SK-N-SH (cell line): ENCODE measurements around the gene MIGA1. TPM values are rescaled to one million over a fixed set of nuclear protein-coding genes. Genes with fewer than 3 reads are reported as not detected.

Source experiments
- CTCF ChIA-PET: fragments of 300-600, 350-600 bp; formaldehyde crosslinking; extraction: SDS; loops from one replicate; lab custom pipeline; 2021; lab: Yijun Ruan, JAX
- POLR2A ChIA-PET: fragments of 350-600 bp; sonication (Branson Sonifier 250); formaldehyde crosslinking; extraction: SDS; loops from one replicate; lab custom pipeline; 2020; ENCODE audit warnings: antibody characterized with exemption, inconsistent platforms; lab: Yijun Ruan, JAX
- DNase-seq: peaks from one replicate; pipeline ENCODE4 v3.0.0; 2012
- H2AFZ ChIP-seq: fragments of 200-600 bp; sonication (generic); 2 replicates; pipeline ENCODE4 v1.8.1; 2016; ENCODE audit warnings: antibody characterized with exemption, mild to moderate bottlenecking, low read depth
- H3F3A ChIP-seq: fragments of 200-600 bp; sonication (generic); replicated peaks from 2 replicates; pipeline ENCODE3; 2016; ENCODE audit warnings: antibody characterized with exemption, mild to moderate bottlenecking; ENCODE audit not compliant: insufficient read depth
- H3K27ac ChIP-seq, 2 experiments: fragments of 200-500 bp in 1 of 2; fragments of 200-600 bp in 1 of 2; sonication (Bioruptor generic) in 1 of 2; sonication (generic), shearing (Covaris generic) in 1 of 2; 2 replicates each; pipeline versions ENCODE4 v1.5.1 to v1.6.1; 2014 to 2016; ENCODE audit warnings: low read depth in 2 of 2, inconsistent platforms in 1 of 2, low read length in 1 of 2, mild to moderate bottlenecking in 1 of 2, mixed read lengths in 1 of 2
- H3K27me3 ChIP-seq: fragments of 200-600 bp; sonication (generic), shearing (Covaris generic); 2 replicates; pipeline ENCODE4 v1.6.1; 2016; ENCODE audit warnings: mixed run types; ENCODE audit not compliant: insufficient read depth
- H3K36me3 ChIP-seq, 2 experiments: fragments of 200-500 bp in 1 of 2; fragments of 200-600 bp in 1 of 2; sonication (Bioruptor generic) in 1 of 2; sonication (generic) in 1 of 2; replicated peaks in 1 of 2; 2 replicates each; pipeline versions ENCODE3 to v1.5.1; 2014 to 2016; ENCODE audit warnings: low read length in 1 of 2, mild to moderate bottlenecking in 1 of 2; ENCODE audit not compliant: insufficient read depth in 2 of 2, control insufficient read depth in 1 of 2
- H3K4me1 ChIP-seq, 2 experiments: fragments of 200-500 bp in 1 of 2; fragments of 200-600 bp in 1 of 2; sonication (Bioruptor generic) in 1 of 2; sonication (generic), shearing (Covaris generic) in 1 of 2; 2 replicates each; pipeline versions ENCODE4 v1.5.1 to v1.6.1; 2014 to 2016; ENCODE audit warnings: low read depth in 1 of 2, low read length in 1 of 2, mixed run types in 1 of 2; ENCODE audit not compliant: insufficient read depth in 2 of 2, control insufficient read depth in 1 of 2
- H3K4me2 ChIP-seq: fragments of 200-600 bp; sonication (generic), shearing (Covaris generic); 2 replicates; pipeline ENCODE4 v1.6.1; 2017; ENCODE audit warnings: mixed run types
- H3K4me3 ChIP-seq, 2 experiments: fragments of 200-500 bp in 1 of 2; fragments of 200-600 bp in 1 of 2; sonication (Bioruptor generic) in 1 of 2; sonication (generic), shearing (Covaris generic) in 1 of 2; 2 replicates each; pipeline versions ENCODE4 v1.5.1 to v1.8.1; 2014 to 2016; ENCODE audit warnings: low read depth in 2 of 2, inconsistent platforms in 1 of 2, low read length in 1 of 2, mild to moderate bottlenecking in 1 of 2, mixed read lengths in 1 of 2, moderate library complexity in 1 of 2
- H3K79me2 ChIP-seq: fragments of 200-600 bp; sonication (generic); 2 replicates; pipeline ENCODE4 v1.8.1; 2017; ENCODE audit warnings: mild to moderate bottlenecking; ENCODE audit not compliant: insufficient read depth
- H3K9ac ChIP-seq: fragments of 200-600 bp; sonication (generic); 2 replicates; pipeline ENCODE4 v1.6.1; 2017; ENCODE audit warnings: mixed run types
- H3K9me2 ChIP-seq: fragments of 200-600 bp; sonication (generic); 2 replicates; pipeline ENCODE4 v1.6.1; 2017; ENCODE audit warnings: mixed run types
- H3K9me3 ChIP-seq: fragments of 200-600 bp; sonication (generic); 2 replicates; pipeline ENCODE4 v1.6.1; 2017; ENCODE audit warnings: mixed run types, mild to moderate bottlenecking, moderate library complexity
- H4K20me1 ChIP-seq: fragments of 200-600 bp; sonication (generic); 2 replicates; pipeline ENCODE4 v1.6.1; 2017; ENCODE audit warnings: mild to moderate bottlenecking, mixed run types; ENCODE audit not compliant: insufficient read depth
- ELF1 ChIP-seq: IDR thresholded peaks from 2 replicates; pipeline ENCODE4 v1.4.0; 2012
- FOSL2 ChIP-seq: IDR thresholded peaks from 2 replicates; pipeline ENCODE4 v1.4.0; 2012; ENCODE audit warnings: low read depth, mild to moderate bottlenecking, moderate library complexity, borderline replicate concordance
- FOXM1 ChIP-seq: IDR thresholded peaks from 2 replicates; pipeline ENCODE4 v1.4.0; 2012; ENCODE audit warnings: low read depth, mild to moderate bottlenecking
- JUND ChIP-seq: IDR thresholded peaks from 2 replicates; pipeline ENCODE4 v1.4.0; 2012
- MEF2A ChIP-seq: IDR thresholded peaks from 2 replicates; pipeline ENCODE4 v1.4.0; 2012; ENCODE audit warnings: low read depth, borderline replicate concordance
- NFIC ChIP-seq: IDR thresholded peaks from 2 replicates; pipeline ENCODE4 v1.4.0; 2012; ENCODE audit warnings: borderline replicate concordance
- POLR2AphosphoS5 ChIP-seq: IDR thresholded peaks from 2 replicates; pipeline ENCODE4 v1.6.1; 2012; ENCODE audit warnings: low read depth, low read length
- RAD21 ChIP-seq: IDR thresholded peaks from 2 replicates; pipeline ENCODE4 v1.6.1; 2012; ENCODE audit warnings: mild to moderate bottlenecking, low read length
- RFX5 ChIP-seq: IDR thresholded peaks from 2 replicates; pipeline ENCODE4 v1.6.1; 2012; ENCODE audit warnings: mild to moderate bottlenecking, improper control_type of control experiment, low read length
- SIN3A ChIP-seq: IDR thresholded peaks from 2 replicates; pipeline ENCODE4 v1.6.1; 2012; ENCODE audit warnings: low read depth, mild to moderate bottlenecking, low read length, moderate library complexity, borderline replicate concordance
- SMC3 ChIP-seq: IDR thresholded peaks from 2 replicates; pipeline ENCODE4 v1.6.1; 2012; ENCODE audit warnings: low read depth, low read length, improper control_type of control experiment
- TAF1 ChIP-seq: IDR thresholded peaks from 2 replicates; pipeline ENCODE4 v1.6.1; 2012; ENCODE audit warnings: low read depth, mild to moderate bottlenecking, low read length, moderate library complexity, borderline replicate concordance
- YY1 ChIP-seq: IDR thresholded peaks from 2 replicates; pipeline ENCODE4 v1.4.0; 2012; ENCODE audit warnings: low read depth, mild to moderate bottlenecking
- WGBS: methylation state at CpG from one replicate; pipeline ENCODE4 v1.1.6; 2017; ENCODE audit warnings: low lambda C conversion rate; 5-methylcytosine and 5-hydroxymethylcytosine counted together
- polyA plus RNA-seq, 3 experiments: library from polyadenylated mRNA; depleted of rRNA; stranded (reverse); fragments of >200 nt; gene quantifications; 2 replicates each; pipeline ENCODE4 v1.2.3, GENCODE V29; 2012
- TF ChIP-seq, protein P1 (sequence below): IDR thresholded peaks from 2 replicates; pipeline ENCODE4 v1.4.0; 2012; ENCODE audit warnings: low read depth, borderline replicate concordance
- TF ChIP-seq, protein P2 (sequence below): fragments of 150-350 bp; IDR thresholded peaks from 2 replicates; pipeline ENCODE4 v1.6.1; 2016; ENCODE audit warnings: mild to moderate bottlenecking, low read depth, low read length
- TF ChIP-seq, protein P3 (sequence below): fragments of 150-350 bp; IDR thresholded peaks from 2 replicates; pipeline ENCODE4 v1.6.1; 2017; ENCODE audit warnings: antibody characterized with exemption, low read length, low read depth, borderline replicate concordance
- TF ChIP-seq, protein P4 (sequence below): IDR thresholded peaks from 2 replicates; pipeline ENCODE4; 2012
- TF ChIP-seq, protein P5 (sequence below): fragments of 200-600 bp; sonication (generic); IDR thresholded peaks from 2 replicates; pipeline ENCODE4 v1.6.1; 2017; ENCODE audit warnings: antibody characterized with exemption, mild to moderate bottlenecking, moderate library complexity
- TF ChIP-seq, protein P6 (sequence below): IDR thresholded peaks from 2 replicates; pipeline ENCODE4 v1.6.1; 2012; ENCODE audit warnings: mild to moderate bottlenecking, low read depth, low read length, moderate library complexity

The MIGA1 gene, protein sequence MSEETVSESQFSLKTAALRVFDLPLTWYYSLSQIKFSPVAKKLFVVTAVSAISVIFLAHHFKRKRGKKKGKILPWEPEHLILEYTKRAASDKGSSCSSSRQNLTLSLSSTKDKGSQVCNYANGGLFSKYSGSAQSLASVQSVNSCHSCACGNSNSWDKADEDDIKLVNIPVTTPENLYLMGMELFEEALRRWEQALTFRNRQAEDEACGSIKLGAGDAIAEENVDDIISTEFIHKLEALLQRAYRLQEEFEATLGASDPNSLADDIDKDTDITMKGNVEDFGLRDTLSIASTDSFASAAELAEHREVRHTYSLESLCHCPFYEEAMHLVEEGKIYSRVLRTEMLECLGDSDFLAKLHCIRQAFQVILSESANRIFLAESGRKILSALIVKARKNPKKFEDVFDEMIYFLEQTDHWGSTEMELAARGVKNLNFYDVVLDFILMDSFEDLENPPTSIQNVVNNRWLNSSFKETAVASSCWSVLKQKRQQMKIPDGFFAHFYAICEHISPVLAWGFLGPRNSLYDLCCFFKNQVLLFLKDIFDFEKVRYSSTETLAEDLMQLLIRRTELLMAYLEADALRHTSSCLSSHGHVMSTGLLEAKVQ
- polyA plus RNA-seq (2012; rRNA removed) = 2.5 and 4.4 TPM in 2 replicates
- polyA plus RNA-seq (2012; cell fraction: cytosol; rRNA removed) = 4.6 and 5.1 TPM in 2 replicates
- polyA plus RNA-seq (2012; cell fraction: nucleus; rRNA removed) = 2.2 and 5.2 TPM in 2 replicates

DNA sequence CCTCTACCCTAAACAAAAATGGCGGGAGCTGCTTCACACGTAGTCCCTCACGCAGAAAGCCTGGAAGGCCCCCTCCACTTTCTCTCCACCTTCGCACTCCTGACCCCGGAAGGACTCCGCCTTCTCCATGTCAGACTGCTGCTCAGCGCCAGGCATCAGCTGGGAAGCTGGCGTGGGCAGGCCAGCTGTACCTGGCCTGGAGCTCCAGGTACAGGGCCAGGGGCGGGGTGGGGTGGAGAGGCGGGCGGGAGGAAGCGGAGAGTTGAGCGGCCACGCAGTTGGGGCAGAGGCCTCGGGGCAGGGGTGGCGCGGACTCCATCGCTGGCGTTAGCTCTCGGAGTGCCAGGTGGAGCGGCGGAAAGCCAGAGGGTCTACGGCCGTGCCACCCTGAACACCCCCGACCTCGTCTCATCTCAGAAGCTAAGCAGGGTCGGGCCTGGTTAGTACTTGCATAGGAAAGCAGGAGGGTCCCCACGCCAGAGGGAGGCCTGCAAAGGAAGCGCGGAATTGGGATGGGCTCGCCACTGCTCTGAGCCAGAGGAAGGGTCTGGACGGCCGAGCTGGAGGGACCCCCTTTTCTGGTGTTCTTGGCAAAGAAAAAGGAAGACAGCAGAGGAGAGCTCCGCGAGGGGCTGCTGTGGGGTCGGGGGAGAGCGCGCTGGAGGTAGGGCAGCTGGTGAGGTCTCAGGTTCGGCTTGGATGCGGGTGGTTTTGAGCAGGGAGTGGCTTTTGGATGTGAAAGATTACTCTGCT, at the start of gene MIGA1:
Gene MIGA1 (plus strand): TSS at position 121 of the 753 bp plus-strand sequence. CDS start 3,604 bp downstream, outside the sequence.
- peaks cover 16% of the 10 kb centered on the region in 2 experiments for H3K36me3 ChIP-seq
- peak within 1 kb of the TSS; percentile 99 for H2AFZ ChIP-seq
- peak within 1 kb of the TSS; percentile 41 to 71; a peak in 3 of 4 replicates for H3K27ac ChIP-seq
- H3K79me2 ChIP-seq = peaks cover 56% of the 10 kb centered on the region
- H3K4me3 ChIP-seq = peak within 1 kb of the TSS; percentile 85 to 88
- no peaks in the 10 kb centered on the region for H3K9me3 ChIP-seq
- peaks cover 3 to 14% of the 10 kb centered on the region in 2 experiments; a peak in 3 of 4 replicates for H3K4me1 ChIP-seq
- no peaks in the 10 kb centered on the region for H3F3A ChIP-seq
- POLR2A ChIA-PET = interaction anchor here (0.6 to 1.5 kb wide), 6 partner anchors 15 to 1165 kb away, joined by 3 to 8 read pairs (median 6); partner anchors contain the start of genes DNAJB4, FUBP1 and ZZZ3
- WGBS = 1% methylated on average over 28 of the region's 40 CpGs
- DNase-seq = peak; percentile 91
- CTCF ChIA-PET = interaction anchor here (1.0 to 1.1 kb wide), 3 partner anchors 28 to 120 kb away, joined by 3 to 6 read pairs (median 3); partner anchors contain the start of gene ZZZ3
- H4K20me1 ChIP-seq = peaks cover 4% of the 10 kb centered on the region; the same call in 1 of the 2 replicates
- H3K9me2 ChIP-seq = no peaks in the 10 kb centered on the region
- H3K9ac ChIP-seq = peak within 1 kb of the TSS; percentile 70
- peak within 1 kb of the TSS; percentile 78 for H3K4me2 ChIP-seq
- H3K27me3 ChIP-seq = no peaks in the 10 kb centered on the region
- TF ChIP-seq, protein P1, sequence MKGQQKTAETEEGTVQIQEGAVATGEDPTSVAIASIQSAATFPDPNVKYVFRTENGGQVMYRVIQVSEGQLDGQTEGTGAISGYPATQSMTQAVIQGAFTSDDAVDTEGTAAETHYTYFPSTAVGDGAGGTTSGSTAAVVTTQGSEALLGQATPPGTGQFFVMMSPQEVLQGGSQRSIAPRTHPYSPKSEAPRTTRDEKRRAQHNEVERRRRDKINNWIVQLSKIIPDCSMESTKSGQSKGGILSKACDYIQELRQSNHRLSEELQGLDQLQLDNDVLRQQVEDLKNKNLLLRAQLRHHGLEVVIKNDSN = no peak
- TF ChIP-seq, protein P2, sequence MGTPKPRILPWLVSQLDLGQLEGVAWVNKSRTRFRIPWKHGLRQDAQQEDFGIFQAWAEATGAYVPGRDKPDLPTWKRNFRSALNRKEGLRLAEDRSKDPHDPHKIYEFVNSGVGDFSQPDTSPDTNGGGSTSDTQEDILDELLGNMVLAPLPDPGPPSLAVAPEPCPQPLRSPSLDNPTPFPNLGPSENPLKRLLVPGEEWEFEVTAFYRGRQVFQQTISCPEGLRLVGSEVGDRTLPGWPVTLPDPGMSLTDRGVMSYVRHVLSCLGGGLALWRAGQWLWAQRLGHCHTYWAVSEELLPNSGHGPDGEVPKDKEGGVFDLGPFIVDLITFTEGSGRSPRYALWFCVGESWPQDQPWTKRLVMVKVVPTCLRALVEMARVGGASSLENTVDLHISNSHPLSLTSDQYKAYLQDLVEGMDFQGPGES = no peak
- TF ChIP-seq YY1 = peak; percentile 99
- TF ChIP-seq, protein P3, sequence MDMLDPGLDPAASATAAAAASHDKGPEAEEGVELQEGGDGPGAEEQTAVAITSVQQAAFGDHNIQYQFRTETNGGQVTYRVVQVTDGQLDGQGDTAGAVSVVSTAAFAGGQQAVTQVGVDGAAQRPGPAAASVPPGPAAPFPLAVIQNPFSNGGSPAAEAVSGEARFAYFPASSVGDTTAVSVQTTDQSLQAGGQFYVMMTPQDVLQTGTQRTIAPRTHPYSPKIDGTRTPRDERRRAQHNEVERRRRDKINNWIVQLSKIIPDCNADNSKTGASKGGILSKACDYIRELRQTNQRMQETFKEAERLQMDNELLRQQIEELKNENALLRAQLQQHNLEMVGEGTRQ = no peak
- TF ChIP-seq, protein P4, sequence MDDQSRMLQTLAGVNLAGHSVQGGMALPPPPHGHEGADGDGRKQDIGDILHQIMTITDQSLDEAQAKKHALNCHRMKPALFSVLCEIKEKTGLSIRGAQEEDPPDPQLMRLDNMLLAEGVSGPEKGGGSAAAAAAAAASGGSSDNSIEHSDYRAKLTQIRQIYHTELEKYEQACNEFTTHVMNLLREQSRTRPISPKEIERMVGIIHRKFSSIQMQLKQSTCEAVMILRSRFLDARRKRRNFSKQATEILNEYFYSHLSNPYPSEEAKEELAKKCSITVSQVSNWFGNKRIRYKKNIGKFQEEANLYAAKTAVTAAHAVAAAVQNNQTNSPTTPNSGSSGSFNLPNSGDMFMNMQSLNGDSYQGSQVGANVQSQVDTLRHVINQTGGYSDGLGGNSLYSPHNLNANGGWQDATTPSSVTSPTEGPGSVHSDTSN = no peak
- no peak for TF ChIP-seq RAD21
- TF ChIP-seq SIN3A = peak; percentile 95
- TF ChIP-seq, protein P5, sequence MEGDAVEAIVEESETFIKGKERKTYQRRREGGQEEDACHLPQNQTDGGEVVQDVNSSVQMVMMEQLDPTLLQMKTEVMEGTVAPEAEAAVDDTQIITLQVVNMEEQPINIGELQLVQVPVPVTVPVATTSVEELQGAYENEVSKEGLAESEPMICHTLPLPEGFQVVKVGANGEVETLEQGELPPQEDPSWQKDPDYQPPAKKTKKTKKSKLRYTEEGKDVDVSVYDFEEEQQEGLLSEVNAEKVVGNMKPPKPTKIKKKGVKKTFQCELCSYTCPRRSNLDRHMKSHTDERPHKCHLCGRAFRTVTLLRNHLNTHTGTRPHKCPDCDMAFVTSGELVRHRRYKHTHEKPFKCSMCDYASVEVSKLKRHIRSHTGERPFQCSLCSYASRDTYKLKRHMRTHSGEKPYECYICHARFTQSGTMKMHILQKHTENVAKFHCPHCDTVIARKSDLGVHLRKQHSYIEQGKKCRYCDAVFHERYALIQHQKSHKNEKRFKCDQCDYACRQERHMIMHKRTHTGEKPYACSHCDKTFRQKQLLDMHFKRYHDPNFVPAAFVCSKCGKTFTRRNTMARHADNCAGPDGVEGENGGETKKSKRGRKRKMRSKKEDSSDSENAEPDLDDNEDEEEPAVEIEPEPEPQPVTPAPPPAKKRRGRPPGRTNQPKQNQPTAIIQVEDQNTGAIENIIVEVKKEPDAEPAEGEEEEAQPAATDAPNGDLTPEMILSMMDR = no peak
- TF ChIP-seq JUND = no peak
- no peak for TF ChIP-seq NFIC
- no peak for TF ChIP-seq SMC3
- no peak for TF ChIP-seq MEF2A
- TF ChIP-seq FOSL2 = no peak
- TF ChIP-seq TAF1 = no peak; the same call in 1 of the 2 replicates
- TF ChIP-seq FOXM1 = no peak
- TF ChIP-seq, protein P6, sequence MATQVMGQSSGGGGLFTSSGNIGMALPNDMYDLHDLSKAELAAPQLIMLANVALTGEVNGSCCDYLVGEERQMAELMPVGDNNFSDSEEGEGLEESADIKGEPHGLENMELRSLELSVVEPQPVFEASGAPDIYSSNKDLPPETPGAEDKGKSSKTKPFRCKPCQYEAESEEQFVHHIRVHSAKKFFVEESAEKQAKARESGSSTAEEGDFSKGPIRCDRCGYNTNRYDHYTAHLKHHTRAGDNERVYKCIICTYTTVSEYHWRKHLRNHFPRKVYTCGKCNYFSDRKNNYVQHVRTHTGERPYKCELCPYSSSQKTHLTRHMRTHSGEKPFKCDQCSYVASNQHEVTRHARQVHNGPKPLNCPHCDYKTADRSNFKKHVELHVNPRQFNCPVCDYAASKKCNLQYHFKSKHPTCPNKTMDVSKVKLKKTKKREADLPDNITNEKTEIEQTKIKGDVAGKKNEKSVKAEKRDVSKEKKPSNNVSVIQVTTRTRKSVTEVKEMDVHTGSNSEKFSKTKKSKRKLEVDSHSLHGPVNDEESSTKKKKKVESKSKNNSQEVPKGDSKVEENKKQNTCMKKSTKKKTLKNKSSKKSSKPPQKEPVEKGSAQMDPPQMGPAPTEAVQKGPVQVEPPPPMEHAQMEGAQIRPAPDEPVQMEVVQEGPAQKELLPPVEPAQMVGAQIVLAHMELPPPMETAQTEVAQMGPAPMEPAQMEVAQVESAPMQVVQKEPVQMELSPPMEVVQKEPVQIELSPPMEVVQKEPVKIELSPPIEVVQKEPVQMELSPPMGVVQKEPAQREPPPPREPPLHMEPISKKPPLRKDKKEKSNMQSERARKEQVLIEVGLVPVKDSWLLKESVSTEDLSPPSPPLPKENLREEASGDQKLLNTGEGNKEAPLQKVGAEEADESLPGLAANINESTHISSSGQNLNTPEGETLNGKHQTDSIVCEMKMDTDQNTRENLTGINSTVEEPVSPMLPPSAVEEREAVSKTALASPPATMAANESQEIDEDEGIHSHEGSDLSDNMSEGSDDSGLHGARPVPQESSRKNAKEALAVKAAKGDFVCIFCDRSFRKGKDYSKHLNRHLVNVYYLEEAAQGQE = no peak
- peak; percentile 74 for TF ChIP-seq POLR2AphosphoS5
- no peak for TF ChIP-seq RFX5
- peak; percentile 66 for TF ChIP-seq ELF1
